Activated T-cell treated with anti-CD3 and anti-CD28 coated beads, Interleukin-2, amount 50 U/mL, for 48 hours (primary cell): Measurements from ENCODE around the gene SMAD7.

Experiments
- DNase-seq, 2 experiments: peaks; one replicate each; pipeline ENCODE4 v3.0.0-alpha.2; 2020

The SMAD7 gene

DNA sequence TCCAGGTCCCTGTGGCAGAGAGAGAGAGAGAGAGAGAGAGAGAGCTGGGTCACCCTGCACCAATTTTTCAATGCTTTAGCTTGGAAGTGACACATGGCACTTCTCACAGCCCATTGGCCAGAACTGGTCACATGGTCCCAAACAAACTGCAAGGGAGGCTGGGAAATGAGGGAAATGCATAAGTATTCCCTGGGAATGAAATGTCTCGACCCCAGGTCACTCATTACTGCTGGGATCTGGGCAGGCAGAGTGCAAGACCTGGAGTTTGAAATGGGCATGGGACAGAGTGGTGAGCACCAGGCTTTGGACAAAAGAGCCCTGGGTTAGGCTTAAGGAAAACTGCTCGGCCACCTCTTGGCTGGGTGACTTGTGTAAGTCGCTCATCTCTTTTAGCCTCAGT lies 37.0 kb downstream of the SMAD7 start:
- DNase-seq, result no peak

DNA sequence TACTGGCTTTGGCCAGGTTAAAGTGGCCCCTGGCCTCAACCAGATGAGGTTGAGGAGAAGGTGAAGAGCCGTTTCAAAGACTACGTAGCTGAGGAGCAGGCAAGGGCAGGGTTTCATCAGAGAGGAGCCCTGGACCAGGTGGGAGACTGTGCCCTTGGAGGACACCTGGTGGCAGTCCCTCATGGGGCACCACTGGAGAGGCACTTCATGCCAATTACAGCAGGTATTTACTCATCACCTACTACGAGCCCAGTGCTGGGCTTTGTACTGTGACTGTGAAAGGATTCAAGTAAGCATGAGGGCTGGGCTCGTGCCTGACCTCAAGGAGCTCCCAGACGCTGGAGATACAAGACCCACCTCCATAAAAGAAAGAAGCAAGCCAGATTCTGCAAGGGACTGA lies 37.6 kb downstream of the SMAD7 start:
- peak; percentile 56 to 61 for DNase-seq

DNA sequence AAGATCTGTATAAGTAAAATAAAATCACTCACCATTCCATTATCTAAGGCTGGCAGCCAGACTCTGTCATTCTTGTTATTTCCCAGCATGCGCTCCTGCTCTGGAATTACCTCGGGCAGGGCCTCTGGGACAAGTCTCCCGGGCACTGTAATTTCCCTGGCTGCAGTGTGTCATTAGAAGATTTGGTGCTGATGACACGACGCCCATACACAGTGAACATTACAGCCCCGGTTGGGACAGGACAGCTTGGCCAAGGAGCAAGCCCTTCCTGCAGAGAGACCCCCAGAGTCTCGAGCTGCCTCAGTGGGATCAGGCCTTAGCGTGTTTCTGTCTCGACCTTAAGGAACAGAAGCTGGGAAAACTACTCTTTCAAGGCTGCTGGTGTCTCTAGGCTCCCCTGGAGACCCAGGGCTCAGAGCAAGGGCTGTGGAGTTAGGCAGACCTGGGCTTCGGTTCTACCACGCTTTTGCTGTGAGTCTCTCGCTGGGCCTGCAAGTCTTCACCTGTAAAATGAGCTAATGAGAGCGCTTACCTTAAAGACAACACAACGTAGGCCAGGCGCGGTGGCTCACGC lies 39.7 kb downstream of the SMAD7 start:
- no peak for DNase-seq

DNA sequence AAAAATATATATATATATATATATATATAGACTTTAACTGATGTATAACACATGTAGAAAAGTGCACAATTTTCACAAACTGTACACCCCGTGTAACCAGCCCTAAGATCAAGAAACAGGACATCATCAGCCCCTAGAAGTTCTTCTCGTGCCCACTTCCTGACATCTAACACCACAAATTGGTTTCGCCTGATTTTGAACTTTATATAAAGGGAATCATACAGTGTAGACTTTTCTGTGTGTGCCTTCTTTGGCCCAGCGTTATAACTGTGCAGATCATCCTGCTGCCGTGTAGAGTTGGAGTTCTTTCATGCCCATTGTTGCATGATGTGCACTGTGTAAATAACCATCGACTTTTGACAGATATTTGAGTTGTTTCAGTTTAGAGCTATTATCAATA lies 41.0 kb downstream of the SMAD7 start:
- DNase-seq, result no peak

DNA sequence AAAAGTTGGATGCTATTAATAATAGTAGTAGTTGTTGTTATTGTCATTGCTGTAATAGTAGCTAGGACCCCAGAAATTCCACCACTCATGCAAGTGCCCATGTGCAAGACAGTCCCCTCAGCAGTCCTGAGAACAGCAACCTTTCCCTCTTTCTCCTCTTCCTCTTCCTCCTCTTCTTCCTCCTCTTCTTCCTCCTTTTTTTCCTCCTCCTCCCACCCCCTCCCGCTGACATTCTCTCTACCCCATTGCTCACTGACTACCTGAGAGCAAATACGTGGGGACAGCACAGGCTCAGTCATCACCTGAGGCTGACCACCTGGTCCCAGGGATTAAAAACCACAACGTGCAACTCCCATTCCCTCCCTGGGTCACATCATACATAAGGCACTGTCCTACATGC lies 41.8 kb downstream of the SMAD7 start:
- DNase-seq, result no peak

DNA sequence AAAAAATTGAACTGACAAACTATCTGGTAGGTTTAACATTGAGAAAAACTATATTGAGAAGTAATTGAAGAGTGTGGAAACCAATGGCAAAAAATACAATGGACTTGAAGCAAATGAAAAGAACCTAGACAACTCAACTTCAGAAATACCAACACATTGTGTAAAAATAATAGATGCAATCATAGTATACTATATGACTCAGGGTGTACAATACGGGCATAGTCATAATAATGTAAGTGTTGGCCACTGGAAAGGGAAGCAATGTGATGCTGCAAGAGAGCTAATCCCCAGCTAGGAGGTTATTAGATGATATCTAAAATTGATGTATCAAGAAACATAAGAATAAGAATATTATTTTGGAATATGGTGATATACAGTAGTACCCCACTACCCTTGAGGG lies 45.3 kb downstream of the SMAD7 start:
- DNase-seq, result no peak

DNA sequence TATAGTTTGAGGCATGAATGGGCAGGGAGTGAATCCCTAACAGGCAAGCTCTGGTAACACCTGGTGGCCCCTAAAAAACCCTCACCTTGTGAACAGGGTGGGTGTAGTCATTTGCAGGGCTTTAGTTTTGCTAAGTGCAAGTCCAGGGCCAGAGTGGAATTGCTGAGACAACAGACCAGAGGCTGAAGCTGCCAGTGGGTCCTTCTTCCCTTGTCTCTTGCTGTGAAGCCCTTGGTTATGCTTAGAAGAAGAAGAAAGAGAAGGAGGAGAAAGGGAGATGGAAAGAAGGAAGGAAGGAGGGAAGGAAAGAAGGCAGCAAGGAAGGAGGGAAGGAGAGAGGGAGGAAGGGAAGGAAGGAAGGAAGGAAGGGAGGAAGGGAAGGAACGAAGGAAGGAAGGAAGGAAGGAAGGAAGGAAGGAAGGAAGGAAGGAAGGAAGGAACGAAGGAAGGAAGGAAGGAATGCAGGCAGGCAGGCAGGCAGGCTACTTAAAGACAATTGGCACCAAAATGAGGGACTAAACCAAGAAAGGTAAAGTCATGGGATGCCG lies 45.8 kb downstream of the SMAD7 start:
- DNase-seq, result no peak

DNA sequence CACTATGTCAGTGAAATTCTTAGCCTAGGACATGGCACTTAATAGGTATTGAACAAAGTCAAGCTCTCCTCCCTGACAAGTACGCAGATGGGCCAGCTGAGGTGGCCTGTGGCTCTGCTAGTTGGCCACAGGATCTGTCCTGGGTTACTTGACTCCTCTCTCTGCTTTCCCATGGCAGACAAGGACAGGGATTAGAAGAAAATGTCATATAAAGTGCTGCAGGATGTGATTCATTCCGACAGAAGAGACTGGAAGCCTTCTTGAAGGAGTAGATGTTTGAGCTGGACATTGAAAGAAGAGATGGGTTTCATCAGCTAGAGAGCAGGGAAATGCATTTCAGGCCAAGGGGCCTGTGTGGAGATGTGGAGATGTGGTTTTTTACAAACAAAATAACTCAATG lies 46.7 kb downstream of the SMAD7 start:
- no peak for DNase-seq

DNA sequence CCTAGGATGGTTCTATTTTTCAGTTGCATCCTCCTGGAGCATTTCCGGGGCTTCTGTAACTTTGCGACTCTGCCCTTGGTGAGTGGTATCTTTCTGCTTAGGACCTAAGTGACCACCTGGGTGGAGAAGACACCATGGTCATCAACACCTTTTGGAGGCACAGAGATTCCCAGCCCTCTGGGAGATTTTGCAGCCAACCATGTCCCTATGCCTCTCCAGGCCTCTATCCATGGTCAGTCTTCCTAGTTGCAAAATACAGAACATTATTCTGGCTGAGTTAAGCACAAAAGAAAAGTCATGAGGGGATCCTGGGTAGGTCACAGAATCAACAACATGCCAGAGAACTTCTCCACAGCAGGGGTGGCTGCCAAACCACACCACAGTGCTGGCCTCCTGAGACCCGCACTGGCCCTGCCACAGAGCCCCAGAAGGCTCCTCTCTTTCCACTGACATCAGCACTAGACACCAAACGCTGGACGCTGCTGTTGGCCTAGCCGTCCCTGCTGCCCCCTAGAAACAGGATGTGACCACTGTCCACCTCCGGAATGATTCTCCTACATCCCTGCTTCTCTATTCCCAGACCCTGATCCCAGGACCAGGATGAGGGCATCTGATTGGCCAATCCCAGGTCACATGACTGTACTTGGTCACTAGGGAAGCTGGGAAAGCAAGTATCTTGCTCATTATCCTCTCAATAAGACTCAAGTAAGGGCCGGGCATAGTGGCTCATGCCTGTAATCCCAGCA lies 47.7 kb downstream of the SMAD7 start:
- DNase-seq, result no peak

DNA sequence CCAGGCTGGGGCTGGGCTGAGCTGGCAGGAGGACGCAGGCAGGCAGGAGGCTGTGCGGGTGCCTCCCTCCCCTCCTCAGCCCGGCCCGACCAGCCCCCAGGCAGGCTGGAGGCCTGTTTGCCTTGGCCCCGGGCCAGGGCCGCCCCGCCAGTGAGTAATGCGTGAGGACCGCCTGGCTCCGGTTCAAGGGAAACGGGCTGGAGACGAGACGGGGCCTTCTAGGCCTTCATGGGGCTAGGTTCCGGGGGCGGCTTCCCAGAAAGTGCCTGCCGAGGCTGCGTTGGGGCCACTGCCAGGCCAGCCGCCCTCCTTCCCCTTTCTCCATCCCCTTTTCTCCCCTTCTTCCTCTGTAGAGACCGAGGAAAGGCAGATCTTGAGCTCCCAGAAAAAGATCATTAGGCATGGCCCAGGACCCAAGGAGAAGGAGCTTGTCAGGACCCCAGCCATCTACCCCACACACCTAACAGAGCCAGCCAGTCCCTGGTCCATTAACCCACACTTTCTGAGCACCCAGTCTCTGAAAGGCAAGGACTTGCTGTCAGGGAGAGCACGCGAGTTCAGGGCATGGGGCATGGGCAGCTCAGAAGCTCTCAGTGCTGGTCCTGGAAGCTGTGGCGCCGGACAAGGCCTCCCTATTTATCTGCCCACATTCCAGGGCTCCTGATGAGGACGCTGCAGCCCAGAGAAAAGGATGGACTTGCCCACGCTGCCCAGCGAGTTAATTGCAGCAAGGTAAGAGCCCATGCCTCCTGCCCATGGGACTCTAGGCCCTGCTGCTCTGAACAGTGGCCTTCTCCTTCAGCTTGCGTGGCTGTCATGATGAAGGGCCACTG lies 48.5 kb downstream of the SMAD7 start:
- DNase-seq, result no peak

DNA sequence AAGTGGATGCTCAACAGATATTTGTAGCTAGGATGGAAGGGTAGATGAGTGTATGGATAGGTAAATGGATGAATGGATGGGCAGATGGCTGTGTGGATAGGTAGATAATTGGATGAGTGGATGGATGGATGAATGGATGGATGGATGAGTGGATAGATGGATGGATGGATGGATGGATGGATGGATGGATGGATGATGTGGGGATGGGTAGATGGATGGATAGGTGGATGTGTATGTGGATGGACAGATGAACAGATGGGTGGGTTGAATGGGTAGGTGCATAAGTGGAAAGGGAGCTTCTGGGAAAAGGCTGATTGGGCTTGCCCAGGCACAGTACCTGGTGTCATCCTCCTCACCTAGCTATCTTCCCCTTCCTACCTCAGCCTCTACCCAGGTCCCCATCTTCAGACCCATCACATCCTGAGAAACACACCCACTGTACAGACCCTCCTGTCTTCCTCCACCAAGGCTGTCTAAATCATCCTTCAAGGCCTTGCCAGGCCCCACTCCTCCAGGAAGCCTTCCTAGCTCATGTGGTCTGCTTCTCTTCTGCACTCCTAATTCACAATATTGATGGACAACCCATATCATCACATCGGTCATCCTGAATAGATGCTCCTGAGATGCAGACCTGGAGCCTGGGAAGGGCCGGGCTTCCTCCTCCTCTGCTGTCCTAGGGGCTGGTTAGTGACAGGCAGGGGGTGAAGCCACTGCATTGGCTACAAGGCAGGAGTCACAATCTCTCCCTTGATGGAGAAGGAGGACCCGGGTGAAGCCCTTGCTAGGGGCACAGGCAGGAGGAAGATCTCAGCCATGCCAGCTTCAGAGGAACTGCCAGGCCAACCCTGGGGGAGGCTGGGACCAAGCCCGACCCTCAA lies 49.4 kb downstream of the SMAD7 start:
- DNase-seq, result no peak

DNA sequence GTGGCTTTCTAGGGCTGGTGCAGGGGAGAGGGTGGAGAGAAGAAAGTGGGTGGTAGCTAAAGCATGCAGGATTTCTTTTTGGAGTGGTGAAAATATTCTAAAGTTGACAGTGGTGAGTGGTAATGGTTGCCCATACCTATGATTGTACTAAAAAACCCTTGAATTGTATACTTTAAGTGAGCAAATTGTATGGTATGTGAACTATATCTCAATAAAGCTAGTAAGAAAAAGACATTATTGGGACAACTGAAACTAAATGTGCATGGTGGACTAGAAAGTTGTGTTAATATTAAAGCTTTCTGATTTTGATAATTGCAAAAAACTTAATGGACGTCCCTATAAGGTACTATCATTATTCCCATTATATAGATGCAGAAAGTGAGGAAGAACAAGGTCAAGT lies 50.3 kb downstream of the SMAD7 start:
- DNase-seq, result no peak

DNA sequence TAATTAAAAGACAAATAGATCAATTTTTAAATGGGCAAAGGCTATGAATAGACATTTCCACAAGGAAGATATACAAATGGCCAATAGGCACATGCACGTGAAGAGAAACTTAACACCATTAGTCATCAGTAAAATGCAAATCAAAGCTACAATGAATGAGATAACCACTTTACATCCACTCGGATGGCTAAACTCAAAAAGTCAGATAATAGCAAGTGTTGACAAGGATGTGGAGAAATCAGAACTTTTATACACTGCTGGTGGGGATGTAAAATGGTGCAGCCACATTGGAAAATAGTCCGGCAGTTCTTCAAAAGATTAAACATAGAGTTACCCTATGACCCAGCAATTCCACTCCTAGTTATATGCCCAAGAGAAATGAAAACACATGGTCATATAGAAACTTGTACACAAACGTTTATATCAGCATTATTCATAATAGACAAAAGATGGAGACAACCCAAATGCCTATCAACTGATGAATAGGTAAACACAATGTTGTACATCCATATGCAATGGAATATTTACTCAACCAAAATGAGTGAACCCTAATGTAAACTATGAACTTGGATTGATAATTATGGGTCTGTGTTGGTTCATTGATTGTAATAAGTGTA lies 51.1 kb downstream of the SMAD7 start:
- DNase-seq, result no peak

DNA sequence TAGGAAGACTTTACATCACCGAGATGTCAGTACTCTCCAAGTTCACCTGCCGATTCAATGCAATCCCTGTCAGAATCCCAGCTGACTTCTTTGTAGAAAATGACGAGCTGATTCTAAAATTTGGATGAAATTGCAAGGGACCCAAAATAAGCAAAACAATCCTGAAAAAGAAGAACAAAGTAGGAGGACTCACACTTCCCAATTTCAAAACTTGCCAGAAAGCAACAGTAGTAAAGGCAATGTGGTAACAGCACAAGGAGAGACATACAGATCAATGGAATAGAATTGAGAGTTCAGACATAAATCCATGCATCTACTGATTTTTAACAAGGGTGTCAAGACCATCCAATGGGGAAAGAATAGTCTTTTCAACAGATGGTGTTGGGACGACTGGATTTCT lies 52.2 kb downstream of the SMAD7 start:
- DNase-seq, result no peak

DNA sequence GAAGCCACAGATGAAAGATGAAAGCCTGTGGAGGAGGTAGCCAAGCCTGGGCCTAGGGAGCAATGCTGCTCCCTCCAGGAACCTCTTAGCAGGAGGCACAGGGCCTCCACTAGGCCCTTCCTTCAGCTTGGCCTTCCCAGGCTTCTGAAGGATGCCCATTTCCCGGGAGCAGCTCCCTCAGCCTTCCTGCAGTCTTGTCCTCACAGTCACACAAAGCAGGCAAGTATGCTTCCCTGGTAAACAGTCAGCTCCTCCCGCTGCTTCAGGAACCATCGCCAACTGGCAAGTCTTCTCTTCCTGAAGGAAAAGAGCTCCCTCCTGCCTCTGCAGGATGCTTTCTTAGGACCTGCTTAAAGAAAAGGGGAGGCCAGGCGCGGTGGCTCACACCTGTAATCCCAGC lies 53.2 kb downstream of the SMAD7 start:
- DNase-seq, result no peak

DNA sequence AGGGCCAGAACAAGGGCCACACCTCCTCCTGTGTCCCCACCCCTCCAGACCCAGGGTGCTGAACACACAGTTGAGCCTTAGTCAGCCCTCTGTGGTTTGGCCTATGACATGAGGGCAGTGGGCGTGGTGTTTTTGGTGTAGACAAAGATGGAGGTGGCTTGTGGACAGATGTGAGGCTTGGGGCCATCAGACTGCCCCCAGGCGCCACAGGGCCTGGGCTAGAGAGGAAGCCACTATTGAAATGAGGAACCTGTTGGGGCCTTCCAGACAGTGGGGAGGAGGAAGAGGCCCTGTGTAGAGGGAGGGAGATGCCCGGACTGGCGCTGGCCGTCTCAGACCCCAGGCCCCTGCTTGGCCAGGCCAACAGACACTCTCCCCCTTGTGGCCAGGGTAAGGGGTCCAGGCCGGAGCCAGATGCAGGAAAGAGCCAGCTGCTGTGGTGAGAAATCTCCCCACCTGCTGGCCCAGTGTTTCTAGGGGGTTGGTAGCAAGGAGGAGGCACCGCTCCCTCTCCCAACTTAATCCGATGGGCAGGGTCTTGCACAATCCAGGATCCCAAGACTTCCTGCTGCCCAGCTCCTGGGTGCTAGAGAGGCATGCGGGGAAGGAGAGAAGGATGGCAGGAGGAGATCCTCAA lies 53.8 kb downstream of the SMAD7 start:
- DNase-seq, result peak; percentile 38 to 48

DNA sequence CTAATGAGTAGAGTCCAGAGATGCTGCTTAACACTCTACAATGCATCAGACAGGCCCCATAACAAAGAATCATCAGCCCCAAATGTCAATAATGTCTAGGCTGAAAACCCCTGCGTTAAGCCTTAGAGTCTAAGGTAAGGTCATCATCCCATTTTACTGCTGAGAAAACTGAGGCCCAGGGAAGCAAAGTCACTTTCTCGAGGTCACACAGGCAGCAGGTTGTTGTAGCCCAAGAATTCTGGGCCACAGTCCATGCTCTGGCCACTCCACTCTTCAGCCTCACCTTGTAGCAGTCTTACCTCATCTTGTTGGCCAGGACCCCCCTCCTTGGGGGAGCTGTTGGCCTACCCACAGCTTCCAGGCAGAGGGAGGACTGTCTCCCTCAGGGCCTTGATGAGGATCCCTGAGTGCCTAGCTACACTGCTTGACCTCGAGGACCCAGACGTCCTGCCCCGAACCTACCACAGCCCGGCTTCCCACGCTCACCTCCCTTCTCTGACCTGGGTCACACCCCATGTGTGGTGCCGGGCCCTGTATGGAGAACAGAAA lies 54.4 kb downstream of the SMAD7 start:
- no peak for DNase-seq

DNA sequence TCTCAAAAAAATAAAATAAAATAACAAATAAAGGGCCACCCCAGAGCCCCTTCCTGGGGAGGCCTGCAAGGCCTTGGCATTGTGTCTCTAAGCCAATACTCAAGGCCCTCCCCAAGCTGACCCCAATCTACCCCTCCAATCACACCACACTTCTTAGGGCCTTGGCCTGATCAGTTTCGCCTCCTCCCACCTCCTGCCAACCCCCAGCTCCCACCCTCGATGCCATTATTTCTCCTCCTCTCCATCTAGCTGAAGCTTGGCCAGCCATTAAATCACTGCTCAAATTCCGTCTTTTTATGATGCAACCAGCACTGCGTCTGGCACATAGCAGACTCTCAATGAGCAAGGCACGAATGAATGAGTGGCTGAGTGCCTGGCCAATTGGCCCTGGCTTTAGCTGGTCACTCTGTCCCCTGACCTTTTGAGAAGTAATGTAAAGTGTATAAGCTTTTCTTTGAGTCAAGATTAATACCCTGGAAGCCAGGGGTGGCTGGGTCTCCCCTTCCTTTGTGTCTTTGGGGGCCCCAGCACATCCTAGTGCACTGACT lies 55.9 kb downstream of the SMAD7 start:
- no peak for DNase-seq

DNA sequence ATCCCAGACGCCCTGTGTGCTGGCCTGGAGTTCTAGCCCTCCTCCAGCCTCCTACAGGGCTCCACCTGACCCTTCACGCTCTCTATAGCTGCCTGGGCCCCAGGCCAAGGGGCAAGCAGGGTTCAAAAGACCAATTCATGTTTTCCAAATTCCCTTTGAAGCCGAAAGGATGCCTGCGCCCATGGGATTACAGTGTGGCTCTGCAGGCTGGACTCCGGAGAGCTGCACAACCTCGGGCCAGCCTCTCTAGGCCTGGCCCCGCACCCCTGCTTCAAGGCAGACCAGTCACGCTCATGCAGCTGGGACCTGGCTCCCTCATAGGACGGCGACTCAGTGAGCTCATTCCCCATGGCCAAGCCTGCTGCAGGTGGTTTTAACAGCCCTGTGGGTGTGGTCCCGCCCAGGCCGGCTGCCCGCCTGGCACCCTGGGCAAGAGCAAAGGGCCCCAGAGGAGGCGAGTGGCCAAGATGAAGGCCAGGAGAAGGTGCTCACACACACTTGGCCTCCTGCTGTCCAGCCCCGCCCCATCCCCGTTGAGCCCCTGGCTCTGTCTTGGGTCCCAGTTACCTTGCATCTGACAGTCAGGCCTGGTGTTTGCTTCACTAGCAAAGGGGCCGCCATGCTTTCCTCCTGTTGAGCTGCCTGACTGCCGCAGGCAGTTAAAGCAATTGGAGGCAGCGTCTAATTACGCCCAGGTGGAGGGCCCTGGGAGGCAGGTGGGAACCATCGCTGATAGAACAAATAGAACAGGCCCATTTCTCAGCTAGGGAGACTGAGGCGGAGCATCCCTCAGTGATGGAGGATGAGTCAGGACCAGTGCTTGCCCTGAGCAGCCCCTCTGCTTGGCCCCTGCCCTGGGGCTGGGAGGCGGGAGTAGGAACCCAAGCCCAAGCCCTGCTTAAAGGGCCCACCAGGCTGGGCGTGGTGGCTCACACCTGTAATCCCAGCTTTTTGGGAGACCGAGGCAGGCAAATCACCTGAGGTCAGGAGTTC lies 56.9 kb downstream of the SMAD7 start:
- no peak for DNase-seq

DNA sequence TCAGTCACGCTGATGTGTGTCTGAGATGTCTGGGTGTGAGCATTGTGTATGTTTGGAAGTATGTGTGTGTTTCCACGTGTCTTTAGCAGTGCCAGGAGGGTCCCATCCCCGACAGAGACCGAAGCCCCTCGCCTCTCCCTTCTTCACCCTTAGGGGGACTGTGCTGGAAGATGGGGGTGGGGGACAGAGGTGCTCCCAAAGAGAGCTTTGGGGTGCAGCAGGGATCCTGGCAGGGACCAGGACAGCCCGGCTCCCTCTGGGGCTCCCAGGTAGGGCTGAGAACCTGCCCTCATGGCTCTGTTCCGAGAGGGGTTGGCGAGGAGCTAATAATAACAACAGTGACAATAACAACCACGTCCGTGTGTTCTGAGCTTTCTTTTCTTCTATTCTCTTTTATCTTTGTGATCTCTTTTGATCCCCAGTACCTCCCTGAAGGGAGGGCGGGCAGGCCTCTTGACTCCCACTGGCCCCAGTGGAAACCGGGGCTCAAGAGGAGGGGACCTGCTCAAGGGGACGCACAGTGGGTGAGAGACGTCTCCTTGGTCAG lies 57.6 kb downstream of the SMAD7 start:
- no peak for DNase-seq
